Prostate gland (tissue), 2 donors: ENCODE results near the gene HUNK.

ENCODE experiments used
- POLR2A ChIP-seq: fragments of 450-650 bp; IDR thresholded peaks from one replicate; pipeline ENCODE4 v1.6.1; 2016; ENCODE audit warnings: antibody characterized with exemption, mild to moderate bottlenecking
- TF ChIP-seq, protein P1 (sequence below), 4 experiments: fragments of 200-600 bp in 2 of 4; fragments of 450-650 bp in 2 of 4; sonication (generic) in 2 of 4; IDR thresholded peaks; 1 replicate in 3 of 4; 2 replicates in 1 of 4; pipeline ENCODE4 v1.5.1; 2016 to 2019; ENCODE audit warnings: antibody characterized with exemption in 4 of 4, mild to moderate bottlenecking in 2 of 4, moderate library complexity in 2 of 4

DNA sequence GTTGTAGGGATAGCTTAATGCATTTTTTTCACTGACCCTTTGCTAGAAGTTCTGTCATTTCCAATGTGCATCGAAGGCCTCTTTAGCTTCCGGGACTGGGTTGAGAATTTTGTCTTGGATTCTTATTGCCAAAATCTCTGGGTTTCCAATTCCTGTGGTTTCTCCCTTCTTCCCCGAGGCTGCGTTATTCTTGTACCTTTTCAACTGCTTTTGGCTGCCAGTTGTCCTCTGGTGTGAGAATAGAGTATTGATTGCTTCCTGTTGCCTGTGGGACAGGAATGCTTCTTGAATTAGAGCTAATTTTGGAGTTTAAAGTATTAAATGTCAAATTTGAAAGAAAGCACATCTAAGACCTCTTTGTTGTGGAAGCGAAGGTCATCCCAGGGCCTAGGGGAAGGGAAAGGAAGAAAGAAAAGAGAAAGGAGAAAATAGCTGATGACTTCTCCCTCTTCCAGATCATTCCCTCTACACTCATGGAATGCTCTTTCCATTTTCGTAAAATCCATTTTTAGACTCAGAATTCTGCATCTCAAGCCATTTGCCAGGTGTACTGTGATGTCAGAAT lies 21.1 kb downstream of the HUNK start:
- TF ChIP-seq, protein P1, sequence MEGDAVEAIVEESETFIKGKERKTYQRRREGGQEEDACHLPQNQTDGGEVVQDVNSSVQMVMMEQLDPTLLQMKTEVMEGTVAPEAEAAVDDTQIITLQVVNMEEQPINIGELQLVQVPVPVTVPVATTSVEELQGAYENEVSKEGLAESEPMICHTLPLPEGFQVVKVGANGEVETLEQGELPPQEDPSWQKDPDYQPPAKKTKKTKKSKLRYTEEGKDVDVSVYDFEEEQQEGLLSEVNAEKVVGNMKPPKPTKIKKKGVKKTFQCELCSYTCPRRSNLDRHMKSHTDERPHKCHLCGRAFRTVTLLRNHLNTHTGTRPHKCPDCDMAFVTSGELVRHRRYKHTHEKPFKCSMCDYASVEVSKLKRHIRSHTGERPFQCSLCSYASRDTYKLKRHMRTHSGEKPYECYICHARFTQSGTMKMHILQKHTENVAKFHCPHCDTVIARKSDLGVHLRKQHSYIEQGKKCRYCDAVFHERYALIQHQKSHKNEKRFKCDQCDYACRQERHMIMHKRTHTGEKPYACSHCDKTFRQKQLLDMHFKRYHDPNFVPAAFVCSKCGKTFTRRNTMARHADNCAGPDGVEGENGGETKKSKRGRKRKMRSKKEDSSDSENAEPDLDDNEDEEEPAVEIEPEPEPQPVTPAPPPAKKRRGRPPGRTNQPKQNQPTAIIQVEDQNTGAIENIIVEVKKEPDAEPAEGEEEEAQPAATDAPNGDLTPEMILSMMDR (IDR thresholded peaks at IDR 0.05): no peak
- no peak for TF ChIP-seq POLR2A
